Stimulated activated CD4-positive, alpha-beta T cell treated with anti-CD3 and anti-CD28 coated beads, Interleukin-12 subunit alpha, Interleukin-12 subunit beta, amount 100 ng/mL, for 24 hours (primary cell): ENCODE measurements around the gene TTLL11.

Experiments
- DNase-seq, 2 experiments: peaks; one replicate each; pipeline ENCODE4 v3.0.0-alpha.2; 2020; ENCODE audit warnings: low read depth in 2 of 2

TTLL11 gene

DNA sequence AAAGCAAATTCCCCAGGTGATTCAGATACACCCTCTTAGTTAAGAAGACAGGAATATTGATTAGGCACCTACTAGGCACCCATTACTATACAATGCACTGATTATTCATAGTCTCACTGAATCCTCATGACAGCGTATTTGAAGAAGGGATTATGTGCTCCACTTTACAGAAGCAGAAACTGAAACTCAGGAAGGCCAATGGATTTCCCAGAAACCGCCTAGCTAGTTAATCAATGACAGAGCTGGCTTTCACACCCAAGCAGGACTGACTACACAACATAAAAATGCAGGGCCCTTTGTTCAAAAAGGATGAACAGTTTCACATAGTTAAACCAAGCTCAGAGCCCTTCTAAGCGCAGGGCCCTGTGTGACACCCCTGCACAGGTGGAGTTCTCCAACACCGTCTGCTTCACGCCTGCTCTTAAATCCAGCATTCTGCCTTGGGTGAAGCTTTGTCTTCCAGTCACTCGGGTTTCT is 117.3 kb downstream of the TTLL11 start:
- DNase-seq: no peak

DNA sequence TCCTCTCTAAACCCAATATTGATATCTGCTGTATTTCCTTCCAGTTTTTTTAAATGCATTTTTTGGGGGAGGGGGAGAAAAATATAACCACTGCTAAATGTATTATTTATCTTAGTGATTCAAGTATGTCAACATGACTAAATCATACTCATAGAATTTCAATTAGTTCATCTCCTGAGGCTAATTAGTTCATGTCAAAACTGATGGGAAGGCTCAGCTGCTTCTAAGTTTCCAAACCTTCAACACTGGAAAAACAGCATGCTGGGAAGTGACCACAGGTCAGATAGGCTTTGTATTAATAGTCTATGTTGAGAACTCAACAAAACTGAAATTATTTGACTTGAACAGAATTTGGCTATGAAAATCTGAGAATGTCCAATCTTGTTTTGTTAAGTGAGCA is 118.7 kb downstream of the TTLL11 start:
- no peak for DNase-seq

DNA sequence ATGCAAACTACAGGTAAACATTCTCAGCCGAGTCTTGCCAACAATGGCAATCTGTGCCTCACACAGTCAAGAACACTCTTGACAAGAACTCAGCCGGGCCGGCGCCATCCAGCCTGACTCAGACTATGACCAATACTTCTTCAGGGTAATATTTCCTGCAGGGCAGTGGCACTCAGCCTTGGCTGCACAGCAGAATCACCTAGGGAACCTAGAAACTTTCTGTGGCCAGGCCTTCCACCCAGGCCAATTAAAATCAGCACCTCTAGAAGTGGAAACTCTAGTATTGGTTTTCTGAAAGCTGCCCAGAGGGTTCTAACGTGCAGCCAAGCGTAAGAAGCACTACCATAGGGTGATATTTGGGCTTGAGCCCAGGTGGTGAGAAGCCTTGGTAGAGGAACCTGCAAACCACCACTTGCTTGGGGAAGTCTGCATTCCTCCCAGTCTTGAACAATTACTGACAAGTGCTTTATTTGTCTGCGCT is 120.6 kb downstream of the TTLL11 start:
- no peak for DNase-seq

DNA sequence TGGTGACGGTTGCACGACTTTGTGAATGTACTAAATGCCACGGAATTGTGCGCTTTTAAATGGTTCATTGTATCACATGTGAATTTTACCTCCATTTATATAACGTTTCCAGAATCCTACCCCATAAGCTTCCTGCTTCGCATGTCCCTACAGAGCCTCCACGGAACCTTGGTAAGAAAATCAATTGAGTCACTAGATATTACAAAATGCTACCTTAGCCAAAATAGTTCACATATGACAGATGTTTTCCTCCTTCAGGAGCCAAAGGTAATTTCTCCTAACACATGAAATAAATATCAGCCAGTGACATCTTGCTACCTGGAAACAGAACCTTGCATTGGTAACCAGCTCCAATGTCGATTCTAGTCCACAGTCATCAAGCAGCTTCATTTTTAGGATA is 125.1 kb downstream of the TTLL11 start:
- no peak for DNase-seq

DNA sequence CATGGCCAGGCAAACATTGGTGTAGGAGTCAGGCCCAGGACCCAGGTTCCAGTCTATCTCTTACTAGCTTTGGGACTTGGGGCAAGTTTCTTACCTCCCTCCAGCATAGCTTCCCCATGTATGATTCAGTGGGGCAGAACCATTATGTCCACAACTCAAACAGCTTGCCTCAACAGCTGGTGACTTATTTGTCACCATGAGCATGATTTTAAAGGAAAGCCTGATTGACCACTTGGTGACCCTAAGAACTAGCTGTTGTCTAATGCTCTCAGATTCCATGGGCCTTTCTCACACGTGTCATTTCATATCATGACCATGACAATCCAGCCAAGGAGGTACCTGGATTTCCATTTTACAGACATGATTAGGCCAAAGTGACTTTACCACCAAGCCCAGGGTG is 126.4 kb downstream of the TTLL11 start:
- no peak for DNase-seq

DNA sequence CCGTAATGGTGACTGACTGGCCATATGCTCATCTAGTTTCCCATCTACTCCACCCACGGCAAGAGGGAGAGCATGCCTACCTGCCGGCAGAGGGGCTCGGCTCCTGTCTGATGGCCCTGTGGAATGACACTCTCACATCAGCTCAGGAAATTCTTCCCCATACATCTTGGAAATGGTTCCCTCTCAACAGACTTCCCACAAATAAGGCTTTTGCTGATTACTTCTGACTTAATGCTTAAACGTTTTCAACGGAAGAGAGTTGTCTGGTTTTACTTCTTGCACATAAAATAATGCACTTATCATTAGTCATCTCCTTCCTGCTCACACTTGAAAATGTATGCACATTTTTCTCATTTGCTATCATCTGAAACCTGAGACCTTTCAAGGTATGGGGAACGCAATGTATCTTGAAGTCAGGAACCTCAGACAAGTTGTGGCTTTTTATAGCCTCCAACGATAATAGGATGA is 129.5 kb downstream of the TTLL11 start:
- no peak for DNase-seq

DNA sequence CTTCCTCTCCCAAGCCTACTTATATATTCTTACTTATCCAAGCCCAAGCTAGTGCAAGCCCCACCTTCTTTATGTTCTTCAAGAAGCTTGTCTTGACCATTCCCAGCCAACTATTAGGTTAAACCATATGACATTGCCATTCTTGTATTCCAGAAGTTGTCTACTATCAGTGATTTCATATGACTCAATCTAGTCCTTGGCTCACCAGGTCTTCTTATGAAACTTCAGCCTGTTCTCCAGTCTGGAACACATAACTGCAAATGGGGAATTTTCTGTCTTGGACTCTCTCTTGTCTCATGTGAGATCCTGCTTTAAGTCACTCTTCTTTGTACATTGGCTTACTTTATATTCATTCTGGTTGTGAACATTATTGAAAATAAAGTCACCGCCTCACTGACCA is 130.7 kb downstream of the TTLL11 start:
- DNase-seq: no peak

DNA sequence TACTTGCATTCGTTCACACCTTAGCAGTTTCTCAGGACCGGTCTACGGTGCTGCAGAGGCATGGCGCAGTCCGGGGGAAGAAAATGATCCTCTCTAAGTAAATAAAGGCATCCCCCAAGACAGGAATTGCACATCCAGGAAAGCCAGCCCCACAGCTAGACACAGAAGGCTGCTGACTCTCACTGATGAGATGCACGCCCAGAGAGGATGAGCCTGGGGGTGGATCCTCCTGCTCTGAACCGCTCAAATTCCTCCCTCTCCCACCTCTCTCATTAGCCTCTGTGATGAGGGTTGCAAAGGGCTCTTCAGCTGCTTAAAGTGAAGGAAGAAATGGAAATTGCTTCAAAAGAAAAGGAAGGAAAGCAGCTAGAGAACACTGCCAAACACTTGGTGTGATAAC is 132.4 kb downstream of the TTLL11 start:
- DNase-seq: no peak

DNA sequence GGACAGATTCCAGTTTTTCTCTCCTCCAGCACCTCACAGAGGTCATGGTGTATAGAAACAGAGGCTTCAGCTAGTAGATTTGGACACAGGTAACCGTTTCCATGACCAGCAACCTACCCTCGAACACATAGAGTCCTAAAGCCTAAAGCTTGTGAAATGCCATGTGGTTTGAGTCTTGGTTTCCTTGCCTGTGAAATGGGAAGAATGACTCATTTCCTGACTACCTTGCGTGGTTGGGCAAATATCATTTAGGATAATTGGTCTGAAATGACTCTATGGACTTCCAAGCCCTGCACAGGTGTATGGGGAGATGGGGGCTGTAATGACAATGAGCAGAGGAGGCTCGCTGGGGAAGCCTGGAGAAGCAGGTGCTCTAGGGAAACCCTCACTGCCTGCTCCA is 134.6 kb downstream of the TTLL11 start:
- DNase-seq: no peak

DNA sequence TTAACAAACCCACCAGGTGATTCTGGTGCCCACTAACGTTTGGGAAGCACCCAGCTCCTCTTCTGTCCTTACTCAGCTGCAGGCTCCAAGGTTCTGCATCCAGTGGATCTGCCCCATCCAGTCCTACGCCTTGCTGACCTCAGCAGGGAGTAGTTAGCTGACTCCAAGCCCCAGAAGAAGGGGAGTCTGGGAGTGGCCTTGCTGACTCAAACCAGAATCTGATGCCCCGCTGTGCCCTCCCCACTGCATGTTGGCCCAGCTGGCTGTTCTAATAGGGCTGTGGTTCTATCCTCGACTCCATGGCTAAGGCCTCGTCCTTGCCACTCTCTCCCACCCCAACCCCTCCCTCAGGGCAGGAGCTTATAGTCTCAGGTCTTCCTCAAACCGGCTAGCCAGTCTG is 136.3 kb downstream of the TTLL11 start:
- DNase-seq: no peak

DNA sequence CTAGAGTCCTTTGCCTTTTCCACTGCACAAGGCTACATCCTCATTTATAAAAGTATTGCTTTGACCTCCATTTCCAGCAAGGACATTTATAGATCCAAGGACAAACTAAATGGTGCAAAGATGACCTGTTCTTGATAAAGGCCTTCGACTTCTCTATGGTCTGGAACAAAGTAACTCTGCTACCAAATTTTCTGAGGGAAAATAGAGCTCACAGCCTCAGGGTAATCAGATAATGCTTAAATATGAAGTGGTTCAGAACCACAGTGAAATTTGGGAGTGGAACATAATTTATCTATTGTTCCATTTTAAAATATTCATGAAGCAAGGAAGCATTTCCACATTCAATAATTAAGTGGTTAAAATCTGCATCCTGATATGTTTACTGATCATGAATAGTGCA is 137.5 kb downstream of the TTLL11 start:
- no peak for DNase-seq

DNA sequence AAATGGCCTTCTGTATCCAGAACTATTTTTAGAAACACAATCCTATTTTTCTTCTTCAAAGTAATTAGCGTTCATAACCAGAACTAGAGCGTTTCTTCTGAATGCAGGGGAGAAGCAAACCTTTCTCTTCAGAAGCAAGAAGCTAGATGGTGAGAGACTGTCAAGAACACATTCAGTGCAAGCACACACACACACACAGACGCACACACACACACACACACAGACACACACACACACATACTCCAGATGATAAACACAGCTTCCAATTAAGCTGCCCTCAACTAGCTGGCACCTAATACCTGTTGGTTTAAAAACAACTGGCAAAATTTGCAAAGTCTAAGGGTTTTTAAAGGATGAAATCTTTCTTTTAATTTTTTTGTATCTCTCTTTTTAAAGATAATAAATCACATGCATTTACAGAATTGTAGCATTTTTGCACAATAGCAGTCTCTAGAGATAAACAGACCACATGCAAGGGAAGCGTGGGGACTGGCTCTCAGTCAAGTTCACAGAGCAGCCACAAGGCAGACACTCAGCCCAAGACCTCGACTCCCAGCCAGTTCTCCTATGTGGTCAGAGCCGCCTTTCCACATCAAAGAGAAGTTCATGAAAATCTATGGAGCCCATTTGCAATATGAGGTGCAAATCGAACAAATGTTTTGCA is 138.5 kb downstream of the TTLL11 start:
- no peak for DNase-seq

DNA sequence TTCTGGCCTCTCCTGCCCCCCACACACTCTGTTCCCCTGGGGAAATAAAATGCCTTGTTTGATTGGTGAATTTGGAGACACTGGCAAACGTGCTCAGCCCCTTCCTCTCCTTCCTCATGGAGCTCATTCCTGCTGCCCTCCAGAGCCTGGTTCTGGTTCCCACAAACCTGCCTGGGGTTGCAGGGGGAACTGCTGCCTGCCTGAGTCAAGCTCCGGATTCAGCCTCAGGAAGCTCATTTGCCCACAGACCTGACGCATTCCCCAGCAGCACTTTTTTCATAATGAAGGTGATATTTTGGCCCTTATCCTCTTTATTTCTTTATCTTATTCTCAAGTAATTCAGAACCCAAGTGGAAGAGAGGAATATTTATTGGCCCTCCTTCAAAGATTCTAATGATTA is 140.5 kb downstream of the TTLL11 start:
- no peak for DNase-seq

DNA sequence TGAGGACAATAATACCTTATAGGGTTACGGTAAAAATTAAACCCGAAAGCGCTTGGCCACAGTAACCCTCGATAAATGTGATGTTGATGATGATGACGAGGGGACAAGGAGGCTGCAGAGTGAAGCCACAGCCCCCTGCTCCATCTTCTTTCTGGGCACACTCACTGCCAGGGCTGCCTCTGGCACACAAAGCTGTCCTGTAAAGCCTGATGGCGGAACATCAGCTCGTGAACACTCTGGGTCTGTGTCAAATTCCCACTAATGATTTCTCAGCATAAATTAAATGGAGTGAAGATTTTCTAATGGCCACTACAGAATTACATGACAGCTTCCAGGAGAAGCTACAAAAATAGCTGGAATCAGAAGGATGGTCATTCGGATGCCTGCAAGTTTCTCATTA is 142.2 kb downstream of the TTLL11 start:
- no peak for DNase-seq

DNA sequence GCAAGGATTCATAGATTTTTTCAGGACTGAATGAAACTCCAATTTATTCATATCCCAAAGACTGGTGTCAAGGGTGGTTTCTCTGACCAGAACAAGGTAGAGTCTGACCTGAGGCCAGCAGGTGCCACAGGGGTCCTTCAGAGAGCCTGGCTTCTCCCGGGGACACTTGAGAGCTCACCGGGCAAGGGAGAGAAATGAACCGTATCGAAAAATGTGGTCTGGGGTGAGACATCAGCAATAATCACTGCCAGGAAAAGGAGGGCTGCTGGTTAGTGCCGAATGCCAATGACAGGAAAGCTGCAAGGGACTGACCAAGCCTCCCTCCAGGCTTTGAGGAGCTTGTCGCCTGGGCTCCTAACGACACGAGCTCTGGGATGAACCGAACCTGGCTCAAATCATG is 142.7 kb downstream of the TTLL11 start:
- no peak for DNase-seq

DNA sequence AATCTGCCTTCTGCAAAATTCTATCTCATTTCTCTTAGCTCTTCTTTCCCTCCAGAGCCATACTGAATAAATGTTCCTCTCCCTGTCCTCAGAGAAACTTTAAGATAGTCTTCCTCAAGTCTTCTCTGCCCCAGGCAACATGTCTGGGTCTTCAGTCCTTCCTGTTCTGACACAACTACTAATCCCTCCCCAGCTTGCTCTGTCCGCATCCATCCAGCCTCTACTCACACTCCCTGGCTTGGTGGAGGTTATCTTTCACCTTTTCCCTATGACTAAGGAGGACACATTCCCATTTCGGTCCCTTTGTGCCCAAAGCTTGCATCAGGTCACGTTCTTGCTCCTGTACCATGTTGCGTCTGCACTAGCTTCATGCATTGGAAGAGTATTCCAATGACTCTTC is 143.3 kb downstream of the TTLL11 start:
- DNase-seq: no peak

DNA sequence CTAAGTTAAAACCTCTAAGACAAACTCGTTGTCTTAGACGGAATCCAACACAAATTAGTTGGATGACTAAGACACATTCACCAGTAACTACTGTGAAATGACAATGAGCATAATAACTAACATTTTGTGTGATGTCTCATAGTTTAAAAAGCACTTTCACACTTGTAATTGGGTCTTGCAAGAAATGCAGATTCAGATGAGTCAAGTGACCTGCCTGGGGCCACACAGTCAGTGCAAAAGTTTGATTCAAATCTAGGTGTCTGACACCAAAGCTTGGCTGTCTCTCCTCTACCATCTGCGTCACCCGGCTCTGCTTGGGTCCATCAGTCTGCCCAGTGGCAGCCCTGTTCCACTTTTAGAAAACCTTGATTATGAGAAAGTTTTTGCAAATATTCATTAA is 143.7 kb downstream of the TTLL11 start:
- no peak for DNase-seq

DNA sequence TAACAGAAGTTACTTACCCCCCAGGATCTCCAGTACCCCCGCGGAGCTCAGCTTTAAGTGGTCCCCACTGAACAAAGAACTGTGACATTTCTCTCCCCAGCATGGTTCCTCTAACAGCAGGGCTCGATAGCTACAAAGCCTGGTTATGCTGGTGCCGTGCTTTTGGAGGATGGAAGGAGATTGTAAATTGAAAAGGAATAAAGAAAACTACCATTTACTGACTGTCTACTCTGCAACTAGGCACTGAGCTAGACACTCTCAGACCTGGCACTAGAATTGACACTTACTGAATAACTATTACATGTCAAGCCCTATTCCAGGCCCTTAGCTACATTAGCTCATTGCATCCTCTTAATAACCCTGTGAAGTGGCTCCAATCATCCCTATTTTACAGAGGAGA is 145.3 kb downstream of the TTLL11 start:
- no peak for DNase-seq

DNA sequence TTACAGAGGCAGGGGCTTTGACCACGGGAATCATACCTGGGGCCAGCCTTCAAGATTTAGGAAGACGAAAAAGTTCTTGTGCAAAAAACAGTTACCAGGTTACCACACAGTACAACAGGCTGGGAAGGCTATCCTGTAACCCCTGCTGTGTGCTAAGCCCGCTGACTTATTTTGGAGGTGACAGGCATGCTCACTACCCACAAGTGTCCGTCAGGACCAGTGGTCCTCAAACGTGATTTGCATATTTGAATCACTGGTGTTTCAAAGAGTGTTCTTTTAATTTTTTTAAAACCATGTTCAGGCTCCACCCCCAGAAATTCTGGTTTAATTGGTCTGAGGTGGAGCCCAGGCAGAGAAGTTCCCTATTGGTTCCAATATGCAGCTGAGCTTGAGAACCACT is 146.6 kb downstream of the TTLL11 start:
- DNase-seq: no peak

DNA sequence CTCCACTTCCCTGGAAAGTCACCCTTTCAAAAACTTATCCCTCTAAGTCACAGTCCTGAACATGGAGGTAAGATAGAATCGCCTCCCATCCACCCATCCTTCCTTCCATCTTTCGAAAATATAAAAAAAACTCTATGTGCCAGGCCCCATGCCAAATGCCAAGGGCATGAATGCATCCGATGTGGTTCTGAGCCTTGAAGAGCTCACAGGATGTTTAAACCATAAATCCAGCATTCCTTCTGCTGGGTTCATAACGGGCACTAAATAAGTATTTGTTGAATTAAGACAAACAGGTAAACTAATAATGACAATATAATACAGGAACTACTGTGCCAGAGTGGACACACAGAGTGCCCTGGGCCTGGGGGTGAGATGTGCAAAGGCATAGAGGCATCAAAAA is 147.3 kb downstream of the TTLL11 start:
- no peak for DNase-seq

DNA sequence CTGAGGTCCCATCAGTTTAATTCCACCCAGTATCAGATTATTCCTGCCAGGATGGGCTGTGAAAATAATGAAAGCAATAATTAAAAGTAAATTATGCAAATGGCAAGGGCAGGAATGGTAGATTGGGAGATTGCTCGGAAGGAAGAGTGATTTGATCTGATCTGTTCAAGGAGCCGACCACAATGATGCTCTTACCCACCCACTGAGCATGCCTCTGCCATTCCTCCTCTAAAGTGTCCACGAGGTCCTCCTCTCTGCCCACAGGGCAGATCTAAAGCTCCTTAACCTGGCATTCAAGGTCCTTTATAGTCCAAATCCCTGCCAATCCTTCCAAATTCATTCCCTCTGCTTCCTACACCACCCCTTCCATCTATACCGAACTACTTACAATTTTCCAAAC is 147.8 kb downstream of the TTLL11 start:
- no peak for DNase-seq

DNA sequence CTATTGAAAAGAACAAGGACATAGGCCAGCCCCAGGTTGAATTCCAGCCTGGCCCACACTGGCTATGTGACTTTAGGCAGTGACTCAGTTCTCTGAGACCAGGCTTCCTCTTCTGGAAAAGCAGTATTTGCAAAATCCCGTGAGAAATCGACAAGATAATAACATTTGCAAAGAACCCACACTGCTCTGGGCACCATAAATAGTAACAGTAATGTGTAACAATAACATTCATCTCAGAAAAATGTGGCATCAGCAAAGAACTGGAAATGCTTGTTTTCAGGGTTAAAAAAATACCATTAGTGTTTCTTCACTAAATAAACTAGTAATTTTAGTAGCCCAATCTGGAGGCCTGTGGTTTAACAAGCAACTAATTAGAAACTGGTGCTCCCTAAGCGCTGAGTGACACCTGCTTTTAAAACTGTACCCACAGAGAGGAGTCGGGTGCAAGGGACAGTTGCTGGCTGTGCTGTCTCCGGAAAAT is 148.4 kb downstream of the TTLL11 start:
- DNase-seq: no peak

DNA sequence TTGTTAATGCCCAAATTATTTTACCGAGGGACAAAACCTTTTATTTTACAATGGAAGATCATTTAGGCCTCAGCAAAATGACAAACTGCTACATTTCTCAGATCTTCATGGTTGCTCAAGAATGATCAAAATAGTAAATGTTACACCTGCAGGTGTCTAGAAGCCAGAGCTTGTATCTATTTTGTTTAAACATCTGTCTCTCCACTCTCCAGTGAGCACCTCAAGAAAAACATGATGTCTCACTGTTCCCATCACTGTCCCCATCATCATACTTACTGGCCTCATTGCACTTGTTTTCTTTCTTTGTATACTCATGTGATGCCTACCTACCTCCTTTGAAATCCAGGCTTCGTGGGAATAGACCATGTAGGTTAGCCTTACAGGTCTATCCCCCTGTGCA is 149.6 kb downstream of the TTLL11 start:
- DNase-seq: no peak

DNA sequence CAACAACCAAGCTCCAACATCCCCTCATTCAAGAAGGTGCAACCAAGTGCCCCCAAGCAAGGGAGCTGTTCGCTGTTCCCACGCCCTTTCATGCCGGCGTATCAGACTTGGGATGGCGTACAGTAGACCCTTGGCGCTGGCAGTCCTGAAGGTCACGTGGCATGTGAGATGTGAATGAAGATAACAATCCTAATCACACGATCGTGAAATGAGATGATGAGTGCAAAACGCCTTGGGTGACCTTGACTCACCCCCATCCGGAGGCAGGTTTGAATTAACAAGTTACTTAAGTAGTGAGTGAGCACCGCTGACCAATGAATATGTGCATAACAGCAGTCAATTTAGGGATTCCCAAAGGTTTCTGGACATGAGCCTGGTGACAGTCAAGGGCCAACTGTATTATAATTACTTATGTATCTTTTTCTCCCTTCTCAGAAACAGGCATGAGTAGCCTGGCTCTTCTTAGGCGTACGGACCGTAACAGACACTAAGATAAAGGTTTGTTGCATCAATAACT is 150.2 kb downstream of the TTLL11 start:
- no peak for DNase-seq
